ENCODE data around the gene MYO18A. TPM values are rescaled to one million over a fixed set of nuclear protein-coding genes. Genes with fewer than 3 reads are reported as not detected.
"Not testable (repeated sequence)": the region's sequence is repeated elsewhere in the genome, so short reads cannot be mapped to it uniquely, and the experiment has no call there.

MYO18A gene
- total RNA-seq, 1 donor from 2014 or later: 45.9 TPM

GRCh38 chr17:29090108-29090507 is 90.1 kb downstream of the MYO18A start:
- DNase-seq (ENCODE audit: low read depth): no peak
- no peak overlapping the region for H3K27ac Mint-ChIP-seq (ENCODE audit: unreplicated experiment)
- peaks cover 23% of the 10 kb centered on the region for H3K36me3 Mint-ChIP-seq (ENCODE audit: low read depth, unreplicated experiment)
- H4K20me1 ChIP-seq (ENCODE audit: insufficient read depth, low read length): no peaks in the 10 kb centered on the region
- H3K27me3 Mint-ChIP-seq (ENCODE audit: low read depth, unreplicated experiment): no peaks in the 10 kb centered on the region
- H3K4me3 ChIP-seq (ENCODE audit: insufficient read depth, low read depth, low read length): no peak overlapping the region
- H2AFZ ChIP-seq (ENCODE audit: low read depth, low read length): no peak overlapping the region
- TF ChIP-seq CTCF (IDR thresholded peaks at IDR 0.05; ENCODE audit: insufficient read depth, low read depth, low read length): no peak
- TF ChIP-seq EZH2 (IDR thresholded peaks at IDR 0.05; ENCODE audit: insufficient read depth, low read length): no peak
- H3K4me3 Mint-ChIP-seq (ENCODE audit: unreplicated experiment): no peak overlapping the region
- no peak overlapping the region for H3K4me2 ChIP-seq (ENCODE audit: low read length)
- no peak overlapping the region for H3K9ac ChIP-seq (ENCODE audit: low read length)
- H3K79me2 ChIP-seq (ENCODE audit: insufficient read depth, low read length): no peaks in the 10 kb centered on the region
- no peaks in the 10 kb centered on the region for H3K9me3 ChIP-seq (ENCODE audit: insufficient read depth, low read depth, low read length)
- H3K9me3 Mint-ChIP-seq (ENCODE audit: unreplicated experiment): no peaks in the 10 kb centered on the region
- no peak for FAIRE-seq
- H3K36me3 ChIP-seq (ENCODE audit: insufficient read depth, low read length): peaks cover 3% of the 10 kb centered on the region
- H3K27ac ChIP-seq (ENCODE audit: low read depth, low read length): no peak overlapping the region
- H3K27me3 ChIP-seq (ENCODE audit: insufficient read depth, low read length): no peaks in the 10 kb centered on the region
- peaks cover under 1% of the 10 kb centered on the region for H3K4me1 ChIP-seq (ENCODE audit: insufficient read depth, low read length)
- H3K4me1 Mint-ChIP-seq (ENCODE audit: low read depth, unreplicated experiment): no peaks in the 10 kb centered on the region

- no peaks in the 10 kb centered on the region for H3K79me2 ChIP-seq (ENCODE audit: insufficient read depth, low read length)
- Mint-ChIP-seq H3K4me1 (ENCODE audit: low read depth, unreplicated experiment) (no peaks in the 10 kb centered on the region), H3K27ac (ENCODE audit: unreplicated experiment) (no peak overlapping the region), H3K4me3 (ENCODE audit: unreplicated experiment) (no peak overlapping the region), H3K27me3 (ENCODE audit: low read depth, unreplicated experiment) (no peaks in the 10 kb centered on the region), H3K36me3 (ENCODE audit: low read depth, unreplicated experiment) (peaks cover 23% of the 10 kb centered on the region), H3K9me3 (ENCODE audit: unreplicated experiment) (no peaks in the 10 kb centered on the region)
- no peak overlapping the region for H2AFZ ChIP-seq (ENCODE audit: low read depth, low read length)
- DNase-seq (ENCODE audit: low read depth): no peak
- peaks cover 5% of the 10 kb centered on the region for H3K4me1 ChIP-seq (ENCODE audit: insufficient read depth, low read length)
- H3K9me3 ChIP-seq (ENCODE audit: insufficient read depth, low read depth, low read length): no peaks in the 10 kb centered on the region
- no peaks in the 10 kb centered on the region for H4K20me1 ChIP-seq (ENCODE audit: insufficient read depth, low read length)
- no peak overlapping the region for H3K4me3 ChIP-seq (ENCODE audit: insufficient read depth, low read depth, low read length)
- peaks cover 3% of the 10 kb centered on the region for H3K36me3 ChIP-seq (ENCODE audit: insufficient read depth, low read length)
- no peak overlapping the region for H3K27ac ChIP-seq (ENCODE audit: low read depth, low read length)
- H3K27me3 ChIP-seq (ENCODE audit: insufficient read depth, low read length): no peaks in the 10 kb centered on the region
- TF ChIP-seq CTCF (IDR thresholded peaks at IDR 0.05; ENCODE audit: insufficient read depth, low read depth, low read length): no peak
- no peak for TF ChIP-seq EZH2 (IDR thresholded peaks at IDR 0.05; ENCODE audit: insufficient read depth, low read length)
- no peak overlapping the region for H3K9ac ChIP-seq (ENCODE audit: low read length)
- no peak overlapping the region for H3K4me2 ChIP-seq (ENCODE audit: low read length)
- FAIRE-seq: no peak
Observed at GRCh38 chr17:29089601-29090044, 90.6 kb downstream of the MYO18A start.

- not testable (repeated sequence) for H3K27ac Mint-ChIP-seq (ENCODE audit: unreplicated experiment); FAIRE-seq
Observed at GRCh38 chr17:29088782-29089181, 91.4 kb downstream of the MYO18A start.

More at GRCh38 chr17:29088782-29089181, 91.4 kb downstream of the MYO18A start:
- not testable (repeated sequence) for H3K4me3 ChIP-seq (ENCODE audit: insufficient read depth, low read depth, low read length); H3K4me1 ChIP-seq (ENCODE audit: insufficient read depth, low read length); H3K79me2 ChIP-seq (ENCODE audit: insufficient read depth, low read length); H3K4me2 ChIP-seq (ENCODE audit: low read length); DNase-seq (ENCODE audit: low read depth); H3K27ac ChIP-seq (ENCODE audit: low read depth, low read length); H3K4me3 Mint-ChIP-seq (ENCODE audit: unreplicated experiment); H4K20me1 ChIP-seq (ENCODE audit: insufficient read depth, low read length); H3K36me3 ChIP-seq (ENCODE audit: insufficient read depth, low read length); H3K9ac ChIP-seq (ENCODE audit: low read length); H3K4me1 Mint-ChIP-seq (ENCODE audit: low read depth, unreplicated experiment); H3K9me3 ChIP-seq (ENCODE audit: insufficient read depth, low read depth, low read length); H2AFZ ChIP-seq (ENCODE audit: low read depth, low read length); H3K9me3 Mint-ChIP-seq (ENCODE audit: unreplicated experiment); H3K27me3 Mint-ChIP-seq (ENCODE audit: low read depth, unreplicated experiment); H3K27me3 ChIP-seq (ENCODE audit: insufficient read depth, low read length)
- peaks cover 25% of the 10 kb centered on the region for H3K36me3 Mint-ChIP-seq (ENCODE audit: low read depth, unreplicated experiment)
